GM06990 (cell line): Measurements from ENCODE around the gene ADSS1.

Source experiments
- DNase-seq: peaks from one replicate; pipeline ENCODE4 v3.0.0-alpha.2; 2011; ENCODE audit not compliant: insufficient read length; ENCODE audit errors: extremely low read depth
- H3K27me3 ChIP-seq: replicated peaks from 2 replicates; pipeline ENCODE4 v1.6.0; 2011; ENCODE audit warnings: low read length; ENCODE audit not compliant: control insufficient read depth, insufficient read depth
- H3K36me3 ChIP-seq: 2 replicates; pipeline ENCODE4 v1.5.1; 2011; ENCODE audit warnings: low read length; ENCODE audit not compliant: control insufficient read depth, insufficient read depth
- H3K4me3 ChIP-seq: replicated peaks from 2 replicates; pipeline ENCODE4 v1.5.1; 2011; ENCODE audit warnings: low read depth, mild to moderate bottlenecking, control low read depth, low read length
- CTCF ChIP-seq: IDR thresholded peaks from 2 replicates; pipeline ENCODE4 v1.5.1; 2011; ENCODE audit warnings: low read length, control low read depth, mild to moderate bottlenecking, inconsistent platforms; ENCODE audit not compliant: insufficient read depth, poor library complexity, severe bottlenecking

ADSS1 gene

GRCh38 chr14:104715416-104715815 lies 8.6 kb upstream of the ADSS1 start:
- DNase-seq, result no peak
- no peak for TF ChIP-seq CTCF
- H3K36me3 ChIP-seq, result peaks cover 3% of the 10 kb centered on the region
- no peaks in the 10 kb centered on the region for H3K27me3 ChIP-seq
- H3K4me3 ChIP-seq, result no peak overlapping the region

- TF ChIP-seq CTCF, result no peak
- H3K27me3 ChIP-seq, result no peaks in the 10 kb centered on the region
- no peak for DNase-seq
- H3K4me3 ChIP-seq, result no peak overlapping the region
- H3K36me3 ChIP-seq, result peaks cover 3% of the 10 kb centered on the region
These were observed 8.2 kb upstream of the ADSS1 start for GRCh38 chr14:104715871-104716270.

- H3K27me3 ChIP-seq, result no peaks in the 10 kb centered on the region
- H3K4me3 ChIP-seq, result no peak overlapping the region
- peaks cover 3% of the 10 kb centered on the region for H3K36me3 ChIP-seq
- no peak for DNase-seq
- TF ChIP-seq CTCF, result no peak
These were observed 6.9 kb upstream of the ADSS1 start for GRCh38 chr14:104717137-104717536.

GRCh38 chr14:104717646-104718045 lies 6.4 kb upstream of the ADSS1 start:
- no peak overlapping the region for H3K4me3 ChIP-seq
- TF ChIP-seq CTCF, result no peak
- no peaks in the 10 kb centered on the region for H3K27me3 ChIP-seq
- H3K36me3 ChIP-seq, result peaks cover 3% of the 10 kb centered on the region
- DNase-seq, result no peak

GRCh38 chr14:104718147-104718546 lies 5.9 kb upstream of the ADSS1 start:
- Histone ChIP-seq H3K36me3 (peaks cover 3% of the 10 kb centered on the region), H3K27me3 (no peaks in the 10 kb centered on the region), H3K4me3 (no peak overlapping the region)
- no peak for DNase-seq
- TF ChIP-seq CTCF, result no peak

GRCh38 chr14:104718871-104719270 lies 5.2 kb upstream of the ADSS1 start:
- 0 out of 2 replicates have a peak, but pooled peaks cover 1% of the 10 kb centered on the region for H3K36me3 ChIP-seq
- no peak overlapping the region for H3K4me3 ChIP-seq
- TF ChIP-seq CTCF, result no peak
- no peak for DNase-seq
- H3K27me3 ChIP-seq, result no peaks in the 10 kb centered on the region
